ENCODE measurements around the gene MYO3B.

DNA sequence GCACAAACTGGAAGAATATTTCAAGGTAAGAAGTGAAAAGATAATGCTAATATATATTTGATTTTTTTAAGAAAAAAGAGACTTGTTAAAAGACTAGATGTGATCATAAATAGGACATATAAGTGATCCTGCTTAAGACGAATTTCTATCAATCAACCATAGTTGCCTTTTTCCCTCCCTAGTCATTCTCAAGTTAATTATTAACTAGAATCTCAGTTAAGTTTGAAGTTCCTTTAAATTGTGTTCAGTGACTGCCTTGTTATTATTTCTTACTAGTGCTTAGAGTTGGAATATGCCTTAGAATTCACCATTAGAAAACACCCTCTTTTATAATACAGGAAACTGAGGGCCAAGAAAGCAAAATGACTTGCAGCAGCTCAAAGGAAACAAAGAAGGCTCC lies 395.7 kb downstream of the MYO3B start:
- TF ChIP-seq, protein P1, sequence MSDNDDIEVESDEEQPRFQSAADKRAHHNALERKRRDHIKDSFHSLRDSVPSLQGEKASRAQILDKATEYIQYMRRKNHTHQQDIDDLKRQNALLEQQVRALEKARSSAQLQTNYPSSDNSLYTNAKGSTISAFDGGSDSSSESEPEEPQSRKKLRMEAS (IDR thresholded peaks at IDR 0.05) = no peak
- no peak for TF ChIP-seq EP300 (IDR thresholded peaks at IDR 0.05; ENCODE audit: borderline replicate concordance)
